GM12872 (cell line): ENCODE results near the gene SURF2.

Experiments
- CTCF ChIP-seq: IDR thresholded peaks from 3 replicates; pipeline ENCODE4 v1.5.1; 2011; ENCODE audit warnings: low read depth, mild to moderate bottlenecking, low read length, moderate library complexity; ENCODE audit not compliant: insufficient read depth

Gene SURF2

GRCh38 chr9:133356391-133357091, at the start of gene SURF2, which contains the start of gene SURF1:
TSS of gene SURF2 (plus strand) at chr9:133356550. CDS start at chr9:133356593, 43 bp downstream.
TSS of gene SURF1 (minus strand) at chr9:133356487. CDS start at chr9:133356453, 34 bp downstream.
- TF ChIP-seq CTCF: no peak

DNA sequence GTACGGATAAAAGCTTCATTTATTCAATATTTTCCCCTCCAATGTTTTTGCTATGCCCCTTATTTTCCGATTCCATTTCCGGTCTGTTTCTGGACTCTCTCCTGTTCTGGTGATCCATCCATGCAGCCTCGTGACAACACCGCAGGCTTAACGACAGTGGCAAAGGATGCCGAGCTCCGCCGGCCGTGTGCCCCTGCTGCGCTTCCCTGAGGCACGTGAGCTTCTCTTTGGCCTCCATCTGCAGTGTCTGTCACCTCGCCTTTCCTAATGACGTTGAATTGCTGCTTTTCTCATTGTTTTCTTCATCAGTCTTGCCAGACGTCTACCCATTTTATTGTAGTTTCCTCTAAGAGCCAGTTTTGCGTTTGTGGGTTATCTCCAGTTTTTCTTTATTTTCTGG, 49.0 kb upstream of the SURF2 start:
- no peak for TF ChIP-seq CTCF

DNA sequence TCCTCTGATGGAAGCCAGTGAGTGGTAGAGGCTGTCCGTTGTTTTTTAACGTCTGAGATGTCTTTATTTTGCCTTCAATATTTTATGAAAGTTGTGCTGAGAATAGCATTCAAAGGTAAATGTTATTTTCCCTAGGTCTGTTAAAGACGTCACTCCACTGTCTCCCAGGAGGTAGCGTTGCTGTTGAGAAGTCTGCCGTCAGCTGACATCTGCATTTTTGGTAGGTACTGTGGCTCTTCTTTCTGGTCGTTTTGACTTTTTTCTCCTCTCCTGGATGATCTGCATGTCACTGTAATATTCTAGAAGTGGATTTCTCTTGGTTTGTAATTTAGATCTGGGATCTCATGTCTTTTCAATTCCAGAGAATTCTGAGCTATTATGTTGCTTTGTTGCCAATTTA, 46.7 kb upstream of the SURF2 start:
- no peak for TF ChIP-seq CTCF

- TF ChIP-seq CTCF: no peak
Measured at GRCh38 chr9:133315997-133316396, 40.4 kb upstream of the SURF2 start.

GRCh38 chr9:133320421-133320881, 35.9 kb upstream of the SURF2 start:
- no peak for TF ChIP-seq CTCF

DNA sequence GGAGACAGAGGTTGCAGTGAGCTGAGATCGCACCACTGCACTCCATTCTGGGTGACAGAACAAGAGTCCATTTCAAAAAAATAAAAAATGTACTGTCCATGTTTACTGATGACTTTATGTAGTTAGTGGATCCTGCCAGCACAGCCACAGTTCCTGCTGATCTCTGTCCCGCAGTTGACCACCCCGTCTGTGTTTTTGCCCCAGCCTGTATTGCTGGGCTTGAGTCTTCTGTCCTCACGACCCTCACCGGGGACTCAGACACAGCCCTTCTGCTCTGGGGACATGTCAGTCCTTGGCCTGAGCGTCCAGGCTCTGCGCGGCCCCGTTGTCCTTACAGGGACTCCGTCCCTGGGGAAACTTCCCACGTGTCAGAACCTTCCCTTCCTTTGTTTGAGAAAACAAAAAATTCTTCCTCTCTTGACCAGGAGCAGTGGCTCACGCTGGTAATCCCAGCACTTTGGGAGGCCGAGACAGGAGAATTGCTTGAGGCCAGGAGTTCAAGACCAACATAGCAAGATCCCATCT, 34.9 kb upstream of the SURF2 start:
- no peak for TF ChIP-seq CTCF

- TF ChIP-seq CTCF: no peak
Measured at GRCh38 chr9:133322701-133323100, 33.6 kb upstream of the SURF2 start.
